COR-L47 (cell line): ENCODE data around the gene MYO10.
"Not testable (repeated sequence)": the region's sequence is repeated elsewhere in the genome, so short reads cannot be mapped to it uniquely, and the experiment has no call there.

Experiments used
- DNase-seq: peaks from one replicate; lab custom pipeline; 2025; lab: John Stamatoyannopoulos, UW

Gene MYO10

GRCh38 chr5:16936150-16936988 is at the start of gene MYO10:
Gene MYO10, minus strand, starts transcription at chr5:16936288. Its CDS starts 480 bp downstream, at chr5:16935808.
- DNase-seq: peak; percentile 43

- not testable (repeated sequence) for DNase-seq
Observed at GRCh38 chr5:16985304-16985703, 49.2 kb upstream of the MYO10 start.

DNA sequence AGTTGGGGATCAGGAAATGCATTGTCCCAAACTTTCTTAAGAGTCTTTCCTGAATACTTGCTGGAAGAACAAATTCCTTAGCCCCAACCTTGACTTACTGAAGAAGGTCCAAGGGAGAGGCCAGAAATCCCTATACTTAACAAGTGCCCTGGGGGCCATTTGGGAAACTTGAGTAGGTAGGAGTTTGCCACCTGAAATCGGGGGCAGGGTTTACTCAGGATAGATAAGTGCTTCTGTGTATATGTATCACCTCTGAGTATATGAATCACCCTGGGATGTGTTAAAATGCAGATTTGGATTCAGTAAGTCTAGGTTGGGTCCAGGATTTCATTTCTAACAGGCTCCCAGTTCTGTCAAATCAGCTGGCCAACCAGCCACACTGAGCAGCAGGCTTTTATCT is 47.9 kb upstream of the MYO10 start:
- DNase-seq: no peak

GRCh38 chr5:16983022-16983639 is 47.0 kb upstream of the MYO10 start:
- no peak for DNase-seq

- no peak for DNase-seq
Observed at GRCh38 chr5:16981700-16982099, 45.6 kb upstream of the MYO10 start.

DNA sequence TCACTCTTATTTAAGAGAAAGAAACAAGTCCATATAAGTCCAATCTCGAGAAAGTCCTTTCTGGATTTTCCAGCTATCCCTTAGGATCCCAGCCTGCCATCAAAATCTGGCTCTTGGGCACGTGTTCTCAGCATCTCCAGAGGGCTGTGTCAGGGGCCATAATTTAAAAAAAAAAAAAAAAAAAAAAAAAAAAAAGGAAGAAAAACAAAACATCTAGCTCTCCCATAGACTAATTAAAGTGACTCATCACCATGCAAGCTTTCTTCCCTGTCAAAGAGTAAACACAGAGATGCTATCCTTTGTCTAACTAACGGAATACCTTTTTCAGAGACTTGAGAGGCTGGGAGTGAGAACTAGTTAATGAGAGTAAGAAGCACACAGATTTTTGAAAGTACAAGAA is 44.9 kb upstream of the MYO10 start:
- no peak for DNase-seq

DNA sequence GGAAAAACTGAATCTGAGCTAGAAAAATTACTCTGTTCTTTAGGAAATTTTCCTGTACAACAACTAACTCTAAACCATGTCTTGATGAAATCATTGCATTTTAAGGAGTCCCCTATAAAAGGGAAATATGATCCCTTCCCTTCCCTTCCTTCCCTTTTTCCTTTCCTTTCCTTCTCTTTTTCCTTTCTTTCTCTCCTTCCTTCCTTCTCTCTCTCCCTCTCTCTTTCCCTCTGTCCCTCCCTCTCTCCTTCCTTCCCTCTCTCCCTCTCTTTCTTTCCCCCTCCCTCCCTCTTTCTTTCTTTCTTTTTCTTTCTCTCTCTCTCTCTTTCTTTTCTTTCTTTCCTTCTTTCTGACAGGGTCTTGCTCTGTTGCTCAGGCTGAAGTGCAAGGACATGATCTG is 42.2 kb upstream of the MYO10 start:
- no peak for DNase-seq

GRCh38 chr5:16976625-16977008 is 40.5 kb upstream of the MYO10 start:
- no peak for DNase-seq

- DNase-seq: no peak
Observed at GRCh38 chr5:16975950-16976624, 40.0 kb upstream of the MYO10 start.

GRCh38 chr5:16974981-16975380 is 38.9 kb upstream of the MYO10 start:
- DNase-seq: no peak

DNA sequence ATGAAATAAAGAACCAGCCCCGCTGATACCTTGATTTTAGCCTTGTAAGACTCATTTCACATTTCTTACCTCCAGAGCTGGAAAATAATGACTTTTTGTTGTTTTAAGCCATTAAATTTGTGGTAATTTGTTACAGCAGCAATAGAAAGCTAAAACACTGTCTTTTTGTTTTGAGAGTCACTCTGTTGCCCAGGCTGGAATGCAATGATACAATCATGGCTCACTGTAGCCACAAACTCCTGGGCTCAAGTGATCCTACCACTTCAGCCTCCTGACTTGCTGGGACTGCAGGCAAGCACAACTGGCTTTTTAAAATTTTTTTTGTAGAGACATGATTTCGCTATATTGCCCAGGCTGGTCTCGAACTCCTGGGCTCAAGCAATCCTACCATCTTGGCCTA is 34.7 kb upstream of the MYO10 start:
- no peak for DNase-seq

GRCh38 chr5:16970260-16970659 is 34.2 kb upstream of the MYO10 start:
- DNase-seq: no peak

DNA sequence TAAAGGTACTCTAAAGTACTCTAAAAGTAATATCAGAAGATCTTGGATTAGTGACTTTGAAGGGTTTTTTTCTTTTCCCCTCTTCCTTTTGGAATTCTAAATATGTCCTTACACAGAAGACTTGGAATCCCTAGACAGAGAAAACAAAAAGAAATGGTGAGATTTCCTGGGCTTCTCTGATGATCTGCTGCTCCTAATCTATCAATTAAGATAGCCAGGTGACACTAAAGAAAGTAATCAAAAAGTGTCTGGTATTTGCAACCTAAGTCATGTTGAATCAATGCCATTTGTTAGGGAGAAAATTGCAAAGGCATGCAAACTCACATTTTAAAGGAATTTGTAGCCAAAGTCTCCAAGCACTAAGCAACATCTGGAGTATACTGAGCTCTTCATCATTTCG is 29.5 kb upstream of the MYO10 start:
- no peak for DNase-seq

GRCh38 chr5:16963821-16964220 is 27.7 kb upstream of the MYO10 start:
- no peak for DNase-seq

- DNase-seq: no peak
Observed at GRCh38 chr5:16961131-16961530, 25.0 kb upstream of the MYO10 start.

GRCh38 chr5:16957304-16958196 is 21.5 kb upstream of the MYO10 start:
- DNase-seq: no peak

DNA sequence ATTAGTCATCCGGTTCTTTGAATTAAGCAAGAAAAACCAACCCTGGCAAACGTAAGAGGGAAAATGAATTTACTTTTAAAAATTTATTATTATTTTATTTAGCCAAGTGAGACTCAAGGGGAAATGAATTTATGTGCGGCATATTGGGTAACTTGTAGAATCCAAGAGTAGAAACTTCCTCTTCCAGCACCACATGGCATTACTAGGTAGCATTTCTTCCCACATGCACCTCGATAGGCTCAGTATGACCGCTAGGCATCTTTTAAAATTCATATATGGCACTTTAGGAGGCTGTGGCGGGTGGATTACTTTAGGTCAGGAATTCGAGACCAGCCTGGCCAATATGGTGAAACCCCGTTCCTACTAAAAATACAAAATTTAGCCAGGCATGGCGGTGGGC is 17.6 kb upstream of the MYO10 start:
- DNase-seq: no peak

DNA sequence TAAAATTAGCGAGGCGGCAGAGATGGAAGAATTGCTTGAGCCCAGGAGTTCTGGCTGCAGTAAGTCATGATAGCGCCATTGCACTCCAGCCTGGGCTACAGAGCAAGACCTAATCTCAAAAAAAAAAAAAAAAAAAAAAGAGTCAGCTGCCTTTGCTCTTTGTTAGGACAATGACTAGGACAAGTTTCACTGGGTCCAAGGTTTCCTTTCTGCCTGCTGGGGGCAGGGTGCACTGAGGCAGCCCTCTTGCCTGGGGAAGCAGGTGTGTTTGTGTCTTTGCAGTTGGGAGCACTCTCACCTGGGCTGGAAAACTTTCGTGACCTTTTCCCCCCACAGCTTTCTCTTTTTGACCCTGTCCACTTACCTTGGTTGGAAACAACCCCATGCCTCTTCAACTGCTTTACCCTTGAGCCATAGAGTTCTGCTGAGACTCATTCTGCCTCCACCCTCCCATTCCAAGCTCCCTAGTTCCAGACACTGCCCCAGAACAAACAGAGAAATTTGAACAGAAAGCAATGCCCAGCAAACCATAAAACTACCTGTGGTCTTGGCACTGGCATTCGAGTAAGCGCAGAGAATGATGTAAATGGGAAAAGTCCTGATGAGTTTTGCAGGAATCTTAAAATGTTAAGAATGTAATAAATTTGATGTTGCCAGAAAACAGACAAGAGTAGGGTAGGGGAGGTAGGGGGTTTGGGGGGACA is 17.0 kb upstream of the MYO10 start:
- no peak for DNase-seq

DNA sequence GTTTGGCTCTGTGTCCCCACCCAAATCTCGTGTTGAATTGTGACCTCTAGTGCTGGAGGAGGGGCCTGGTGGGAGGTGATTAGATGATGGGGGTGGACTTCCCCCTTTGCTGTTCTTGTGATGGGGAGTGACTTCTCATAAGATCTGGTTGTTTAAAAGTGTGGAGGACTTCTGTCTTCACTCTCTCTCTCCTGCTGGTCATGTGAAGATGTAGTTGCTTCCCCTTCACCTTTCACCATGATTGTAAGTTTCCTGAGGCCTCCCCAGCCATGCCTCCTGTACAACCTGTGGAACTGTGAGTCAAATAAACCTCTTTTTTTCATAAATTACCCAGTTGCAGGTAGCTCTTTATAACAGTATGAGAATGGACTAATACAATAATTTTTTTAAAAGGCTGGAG is 10.6 kb upstream of the MYO10 start:
- no peak for DNase-seq

DNA sequence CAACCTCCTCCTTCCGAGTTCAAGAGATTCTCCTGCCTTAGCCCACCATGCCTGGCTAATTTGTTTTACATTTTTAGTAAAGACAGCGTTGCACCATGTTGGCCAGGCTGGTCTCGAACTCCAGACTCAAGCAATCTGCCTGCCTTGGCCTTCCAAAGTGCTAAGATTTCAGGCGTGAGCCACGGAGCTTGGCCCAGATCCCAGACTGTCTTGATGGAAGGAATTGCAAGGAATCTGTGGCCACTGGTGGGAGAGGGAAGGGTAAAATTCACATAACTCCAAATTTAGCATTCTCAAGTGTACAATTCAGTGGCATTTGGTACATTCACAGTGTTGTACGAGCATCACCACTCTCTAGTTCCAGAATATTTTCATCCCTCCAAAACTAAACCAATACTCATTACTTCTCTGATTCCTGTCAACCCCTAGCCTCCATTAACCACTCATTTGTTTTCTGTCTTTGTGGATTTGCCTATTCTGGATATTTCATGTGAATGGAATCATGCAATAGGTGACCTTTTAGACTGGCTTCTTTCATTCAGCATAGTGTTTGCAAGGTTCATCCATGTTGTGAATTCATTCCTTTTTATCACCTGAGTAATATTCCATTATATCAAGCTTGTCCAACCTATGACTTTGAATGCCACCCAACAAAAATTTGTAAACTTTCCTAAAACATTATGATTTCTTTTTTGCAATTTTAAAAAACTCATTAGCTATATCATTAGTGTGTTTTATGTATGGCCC is 8.9 kb upstream of the MYO10 start:
- DNase-seq: no peak
